HG03103 (cell line): ENCODE measurements around the gene SNX15.

ENCODE experiments used
- ATAC-seq: cut with Tn5 transposase; IDR thresholded peaks from one replicate; pipeline ENCODE4 v1.9.1; 2021; ENCODE audit warnings: low read depth; ENCODE audit not compliant: unreplicated experiment

SNX15 gene

DNA sequence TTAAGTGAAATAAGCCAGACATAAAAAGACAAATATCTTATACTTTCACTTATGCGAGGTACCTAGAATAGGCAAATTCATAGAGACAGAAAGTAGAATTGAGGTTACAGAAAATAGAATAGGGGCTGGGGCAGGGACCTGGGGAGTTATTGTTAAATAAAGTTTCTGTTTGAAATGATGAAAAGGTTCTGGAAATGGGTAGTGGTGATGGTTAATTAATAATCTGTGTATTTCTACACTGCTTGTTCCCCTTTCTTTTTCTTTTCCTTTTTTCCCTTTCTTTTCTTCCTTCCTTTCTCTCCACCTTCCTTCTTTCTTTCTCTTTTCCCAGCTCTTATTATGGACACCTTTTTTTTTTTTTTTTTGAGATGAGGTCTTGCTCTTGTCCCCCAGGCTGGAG lies 28.3 kb downstream of the SNX15 start:
- ATAC-seq = no peak

DNA sequence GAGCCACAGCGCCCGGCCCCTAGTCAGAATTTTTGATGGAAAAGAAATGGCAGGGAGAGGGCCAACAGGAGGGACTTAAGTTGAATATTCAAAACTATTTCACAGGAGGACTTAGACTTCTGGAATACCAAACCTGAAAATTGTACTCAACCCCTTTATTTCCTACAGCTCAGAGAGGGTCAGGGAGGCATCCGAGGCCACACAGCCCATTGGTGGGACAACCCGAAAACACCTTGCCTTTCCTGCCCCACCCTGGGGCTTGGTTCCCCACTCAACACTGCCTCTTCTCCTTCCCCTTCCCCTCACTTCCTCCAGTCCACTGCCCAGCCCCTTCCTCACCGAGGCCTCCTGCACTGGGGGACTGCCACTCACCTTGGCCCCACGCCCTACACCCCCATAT lies 29.8 kb downstream of the SNX15 start:
- ATAC-seq = no peak

DNA sequence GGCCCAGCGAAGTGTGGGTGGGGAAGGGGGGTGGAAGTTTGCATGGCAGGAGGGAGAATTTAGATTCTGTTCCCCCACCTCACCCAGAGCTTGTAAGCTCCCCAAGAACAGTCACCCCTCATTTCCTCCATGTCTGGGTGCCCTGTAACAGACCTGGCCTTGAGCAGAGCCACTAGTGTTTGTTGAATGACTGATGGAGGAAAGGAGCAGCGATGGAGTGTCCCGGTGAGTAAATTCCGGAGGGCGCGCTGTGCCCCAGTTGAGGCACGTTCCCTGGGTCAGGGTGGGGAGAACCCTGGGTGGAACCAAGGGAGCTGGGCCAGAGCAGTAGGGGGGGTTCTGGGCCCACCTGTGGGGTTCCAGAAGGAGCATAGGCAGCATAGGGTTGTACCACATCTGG lies 30.3 kb downstream of the SNX15 start:
- no peak for ATAC-seq

DNA sequence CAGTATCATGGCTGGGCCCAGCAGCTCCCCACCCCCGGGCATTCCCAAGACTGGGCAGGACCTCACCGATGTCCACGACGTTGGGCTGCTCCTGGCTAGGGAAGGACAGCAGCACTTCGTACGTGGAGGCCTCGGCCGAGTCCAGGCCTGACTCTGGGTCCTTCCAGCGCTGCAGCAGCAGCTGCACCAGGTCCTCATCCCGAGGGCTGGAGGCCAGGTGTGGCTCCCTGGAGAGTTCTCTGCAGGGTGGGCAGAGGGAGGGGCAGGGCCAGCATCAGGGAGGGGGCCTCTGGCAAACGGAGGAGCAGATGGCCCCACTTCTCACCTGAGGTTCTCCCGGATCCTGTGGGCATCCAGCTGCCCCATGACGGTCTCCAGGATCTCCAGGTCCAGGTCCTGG lies 30.8 kb downstream of the SNX15 start:
- ATAC-seq = no peak

DNA sequence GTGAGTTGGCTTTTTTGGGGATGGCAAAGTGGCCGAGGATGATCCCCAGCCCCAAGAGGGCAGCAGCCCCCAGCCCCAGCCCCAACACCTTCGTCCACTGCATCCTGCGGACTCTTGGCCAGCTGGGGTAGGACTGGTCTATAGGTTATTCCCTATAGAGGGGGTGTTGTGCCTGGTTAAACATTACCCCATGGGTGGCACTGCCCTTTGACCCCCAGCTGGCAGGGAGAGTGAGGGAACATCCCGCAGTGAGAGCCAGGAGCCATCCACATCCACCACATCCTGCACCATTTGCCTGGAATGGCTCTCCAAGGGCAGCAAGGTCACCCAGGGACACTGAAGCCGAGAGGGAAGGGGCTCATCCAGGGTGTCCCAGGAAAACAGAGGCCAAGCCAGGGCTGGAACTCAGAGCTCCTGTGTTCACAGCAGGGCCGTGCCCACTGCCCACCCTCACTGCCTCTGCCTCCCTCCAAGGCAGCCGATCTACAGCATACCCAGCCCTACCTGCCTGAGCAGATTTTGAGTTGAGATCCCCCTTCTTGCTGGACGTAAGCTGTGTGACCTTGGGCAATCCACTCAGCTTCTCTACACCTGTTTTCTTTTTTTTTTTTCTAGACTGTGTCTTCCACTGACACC lies 31.3 kb downstream of the SNX15 start, which contains the start of gene NAALADL1:
Gene NAALADL1 (minus strand): TSS at position 135 of the 636 bp plus-strand sequence. CDS start 32 bp downstream, at position 103.
- no peak for ATAC-seq

DNA sequence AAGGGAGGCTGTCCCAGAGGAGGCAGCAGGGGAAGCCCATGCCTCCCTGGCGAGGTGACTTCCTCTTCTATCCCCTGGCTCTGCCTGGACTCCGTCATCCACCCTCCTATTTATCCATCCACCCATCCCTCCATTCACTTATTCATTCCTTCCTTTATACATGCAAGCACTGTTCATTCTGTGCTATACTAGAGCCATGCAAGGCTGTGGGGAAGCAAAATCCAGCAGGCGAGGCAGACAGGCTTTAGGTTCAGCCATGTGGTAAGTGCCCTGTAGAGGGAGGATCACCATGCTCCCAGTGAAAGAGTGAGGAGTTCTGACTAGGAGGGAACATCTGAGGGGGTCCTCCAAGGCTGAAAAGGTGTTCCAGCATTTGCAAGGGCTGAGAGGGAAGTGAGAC lies 32.3 kb downstream of the SNX15 start:
- ATAC-seq = no peak

DNA sequence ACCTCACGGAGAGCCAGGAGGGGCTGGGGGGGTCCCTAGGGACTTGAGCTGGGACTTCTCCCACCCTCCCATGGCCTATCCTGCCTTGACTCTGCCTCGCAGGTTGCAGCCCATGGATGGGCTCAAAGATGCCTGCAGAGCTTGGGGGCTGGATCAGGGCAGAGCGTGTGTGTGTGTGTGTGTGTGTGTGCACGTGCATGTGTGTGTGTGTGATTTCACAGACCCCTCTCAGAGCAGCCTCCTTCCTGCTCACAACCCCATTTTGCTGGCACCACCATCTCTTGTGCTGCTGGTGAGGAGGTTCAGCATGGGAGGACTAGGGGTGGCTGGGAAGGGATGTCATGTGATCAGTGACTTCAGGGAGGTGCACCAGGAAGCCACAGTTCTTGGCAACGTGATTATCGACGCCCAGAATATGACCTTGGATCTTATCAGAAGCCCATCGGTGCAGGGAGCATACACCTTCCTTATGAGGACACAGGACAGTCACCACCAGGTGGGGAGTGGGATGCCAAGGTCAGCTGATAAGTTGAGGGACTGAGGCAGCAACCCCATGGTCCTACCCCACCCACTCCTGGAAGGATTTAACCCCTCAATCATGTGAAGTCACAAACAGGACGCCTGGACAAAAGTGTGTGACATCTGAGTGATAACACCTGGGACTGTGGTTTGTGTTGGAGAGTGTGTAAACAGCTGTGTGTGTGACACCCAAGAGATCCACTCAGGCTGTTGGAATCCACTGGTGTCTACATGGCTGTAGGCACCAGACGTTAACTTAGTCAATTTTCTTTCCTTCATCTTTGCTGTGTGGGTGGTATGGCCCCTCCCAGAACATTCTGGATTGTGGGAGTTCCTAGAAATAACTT lies 33.0 kb downstream of the SNX15 start:
- no peak for ATAC-seq

DNA sequence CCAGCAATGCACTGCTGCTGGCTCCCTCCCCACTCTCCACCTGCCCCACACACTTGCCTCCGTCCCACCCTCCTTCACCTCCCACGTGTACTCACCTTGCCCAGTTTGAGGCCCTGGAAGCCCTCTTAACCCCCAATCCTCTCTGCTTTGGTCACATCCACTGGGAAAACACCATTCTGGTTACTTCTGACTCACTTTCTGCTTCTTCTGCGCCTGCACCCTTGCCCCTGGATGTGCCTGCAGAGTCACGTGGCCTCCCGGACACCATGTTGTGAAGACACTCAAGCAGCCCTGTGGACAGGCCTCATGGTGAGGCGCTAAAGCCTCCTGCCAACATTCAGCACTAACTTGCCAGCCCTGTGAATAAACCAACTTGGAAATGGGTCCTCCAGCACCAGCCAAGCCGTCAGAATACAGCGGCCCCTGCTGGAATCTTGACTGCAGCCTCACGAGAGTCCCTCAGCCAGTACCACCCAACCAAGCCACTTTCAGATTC lies 33.7 kb downstream of the SNX15 start:
- ATAC-seq = no peak

DNA sequence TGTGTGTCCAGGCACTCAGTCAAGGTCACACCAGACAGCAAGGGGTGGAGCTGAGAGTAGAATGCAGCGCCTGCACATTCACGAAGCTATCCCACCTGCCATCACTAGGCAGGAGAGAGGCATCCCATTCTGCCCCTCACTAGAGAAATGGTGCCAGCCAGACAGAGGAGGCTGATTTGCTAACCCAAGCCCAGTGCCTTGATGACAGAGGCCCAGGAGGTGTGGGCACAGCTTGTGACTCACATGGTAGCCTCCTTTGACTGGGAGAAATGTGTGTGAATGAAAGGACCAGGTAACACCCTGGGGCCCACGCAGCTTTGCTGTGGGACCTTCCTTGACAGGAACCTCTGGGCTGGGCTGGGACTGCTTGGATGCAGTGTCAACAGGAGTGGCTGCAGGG lies 36.3 kb downstream of the SNX15 start:
- no peak for ATAC-seq

DNA sequence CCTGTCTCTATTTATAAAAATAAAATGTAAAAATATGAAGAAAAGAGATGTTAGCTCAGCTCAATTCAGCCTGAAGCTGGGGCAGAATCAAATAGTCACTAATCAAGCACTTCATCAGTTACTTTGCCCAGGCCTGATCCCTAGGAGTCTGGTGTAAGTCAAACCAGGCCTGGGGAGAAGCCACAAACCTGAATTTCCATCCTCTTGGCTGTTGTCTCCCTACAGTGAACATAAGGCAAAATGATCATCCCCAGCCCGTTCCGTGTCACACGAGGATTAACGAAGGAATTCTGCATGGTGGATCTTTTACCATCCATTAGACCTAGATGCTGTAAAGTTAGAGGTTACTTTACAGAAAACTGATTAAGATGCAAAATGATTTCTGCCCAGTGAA lies 37.6 kb downstream of the SNX15 start:
- no peak for ATAC-seq

DNA sequence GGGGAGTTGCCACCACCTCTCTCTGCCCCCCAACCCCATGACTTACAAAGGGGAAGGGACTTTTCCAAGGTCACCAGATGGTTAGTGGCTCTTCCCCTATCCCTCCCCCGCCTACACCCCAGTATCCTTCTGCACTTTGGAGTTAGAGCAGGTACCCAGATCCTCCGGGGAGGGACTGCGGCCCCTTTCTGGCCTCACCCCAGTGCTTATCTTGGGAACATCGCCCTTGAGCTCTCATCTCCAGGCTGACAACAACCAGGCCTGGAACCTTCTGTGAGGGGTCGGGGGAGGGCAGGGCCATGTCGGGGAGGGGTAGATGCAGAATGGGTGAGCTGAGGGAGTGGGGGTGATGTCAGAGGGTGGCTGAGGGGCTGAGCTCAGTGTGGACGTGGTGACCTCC lies 38.6 kb downstream of the SNX15 start:
- no peak for ATAC-seq

DNA sequence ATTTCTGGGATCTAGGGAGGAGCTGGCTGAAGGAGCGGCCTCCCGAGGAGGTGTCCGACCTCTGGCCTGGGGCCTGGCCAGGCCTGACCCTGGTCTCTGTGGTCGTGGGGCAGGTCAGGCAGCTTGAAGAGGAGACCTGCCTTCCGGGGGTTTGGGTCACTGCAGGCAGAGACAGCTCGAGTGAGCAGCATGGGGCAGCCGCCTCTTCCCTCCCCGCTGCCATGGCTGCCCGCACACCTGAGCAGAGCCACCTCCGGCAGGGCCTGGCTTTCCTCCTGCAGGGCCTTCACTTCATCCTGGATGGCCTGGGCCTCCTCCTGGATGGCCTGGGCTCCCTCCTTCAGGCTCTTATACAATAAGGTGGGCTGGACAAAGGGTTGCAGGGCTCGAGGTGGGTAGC lies 39.1 kb downstream of the SNX15 start:
- ATAC-seq = no peak

DNA sequence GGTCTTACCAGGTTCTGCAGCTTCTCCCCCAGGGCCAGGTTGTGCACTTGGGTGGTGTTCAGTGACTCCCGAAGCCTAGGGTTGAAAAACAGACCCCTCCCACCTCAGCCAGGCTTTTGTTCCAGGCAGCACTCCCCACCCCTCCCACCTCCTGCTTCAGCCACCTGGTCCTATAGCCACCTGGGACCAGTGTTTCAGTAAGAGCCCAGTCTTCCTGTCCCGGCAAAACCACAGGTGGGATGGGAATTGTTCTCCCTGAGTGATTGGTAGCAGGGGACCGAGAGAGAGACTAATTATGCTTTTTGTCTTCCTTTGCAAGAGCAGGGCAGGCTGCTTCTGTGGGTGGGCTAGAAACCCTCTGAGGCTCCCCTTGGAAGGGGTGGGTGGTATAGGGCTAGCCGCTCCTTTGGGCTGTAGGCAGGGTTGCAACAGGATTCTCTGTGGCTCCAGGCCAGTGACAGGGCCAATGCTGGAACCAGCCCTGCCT lies 39.6 kb downstream of the SNX15 start:
- ATAC-seq = no peak

DNA sequence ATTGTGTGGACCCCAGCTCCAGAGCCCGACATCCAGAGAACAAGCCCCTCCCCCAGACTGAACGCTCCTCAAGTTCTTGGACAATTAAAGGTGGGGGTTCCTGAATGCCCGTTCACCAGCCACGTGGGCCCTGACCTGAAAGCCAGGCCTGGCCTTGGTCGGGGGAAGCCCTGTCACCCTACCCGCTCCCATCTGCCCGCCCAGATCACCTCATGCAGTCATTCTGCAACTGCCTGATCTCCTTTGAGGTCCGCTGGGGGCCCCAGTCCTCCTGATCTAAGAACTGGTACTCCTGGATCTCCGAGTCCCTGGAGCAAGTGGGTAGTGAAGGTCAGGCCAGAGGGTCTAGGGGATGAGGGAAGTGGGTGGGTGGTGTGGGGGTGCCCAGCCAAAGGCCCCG lies 40.2 kb downstream of the SNX15 start:
- ATAC-seq = no peak

DNA sequence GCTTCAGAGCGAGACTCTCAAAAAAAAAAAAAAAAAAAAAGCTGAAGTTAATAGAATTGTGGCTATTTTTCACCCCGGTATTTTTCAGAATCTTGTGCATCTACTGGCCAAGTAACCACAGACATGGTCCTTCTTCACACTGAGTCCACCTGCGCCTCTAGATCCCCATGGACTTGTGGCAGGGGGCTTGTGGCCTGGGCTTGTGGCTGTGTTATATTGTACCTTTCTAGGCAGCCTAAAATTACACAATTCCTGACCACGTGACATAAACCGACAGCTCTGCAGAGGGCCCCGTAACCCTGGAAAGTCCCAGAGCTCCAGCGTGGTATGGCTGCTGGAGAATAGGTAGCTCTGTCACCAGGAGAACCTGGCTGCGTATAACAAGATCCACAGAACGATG lies 42.0 kb downstream of the SNX15 start:
- no peak for ATAC-seq

DNA sequence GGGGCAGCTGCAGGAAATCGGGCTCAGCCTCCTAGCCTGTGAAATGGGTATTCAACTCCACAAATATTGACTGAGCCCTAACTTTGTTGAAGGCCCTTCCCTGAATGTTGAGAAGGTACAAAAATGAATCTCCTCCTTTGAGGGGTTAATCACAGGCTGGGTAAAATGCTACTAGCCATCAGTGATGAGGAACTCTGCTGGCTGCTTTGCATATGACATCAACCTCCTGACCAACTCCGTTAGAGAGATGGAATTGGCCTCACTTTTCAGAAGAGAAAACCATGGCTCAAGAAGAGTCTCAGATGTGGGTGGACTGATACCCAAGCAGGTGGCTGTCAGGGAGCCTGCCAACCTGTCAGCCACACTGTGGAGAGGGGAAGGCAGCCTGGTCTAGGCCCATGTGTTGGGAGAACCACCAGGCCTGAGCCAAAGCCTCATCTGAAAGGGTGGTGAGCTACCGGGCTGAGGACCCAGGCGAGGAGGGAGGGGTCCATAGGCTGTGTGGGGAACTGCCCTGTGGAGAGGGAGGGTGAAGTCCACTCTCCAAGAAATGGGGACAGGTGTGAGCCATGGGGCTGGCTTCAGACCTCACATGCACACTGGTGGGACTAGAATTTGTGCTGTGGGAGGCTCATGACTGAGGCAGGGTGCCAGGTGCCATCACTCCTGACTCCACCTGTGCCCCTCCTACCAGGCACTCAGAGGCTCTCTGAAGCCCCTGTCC lies 44.8 kb downstream of the SNX15 start:
- no peak for ATAC-seq

DNA sequence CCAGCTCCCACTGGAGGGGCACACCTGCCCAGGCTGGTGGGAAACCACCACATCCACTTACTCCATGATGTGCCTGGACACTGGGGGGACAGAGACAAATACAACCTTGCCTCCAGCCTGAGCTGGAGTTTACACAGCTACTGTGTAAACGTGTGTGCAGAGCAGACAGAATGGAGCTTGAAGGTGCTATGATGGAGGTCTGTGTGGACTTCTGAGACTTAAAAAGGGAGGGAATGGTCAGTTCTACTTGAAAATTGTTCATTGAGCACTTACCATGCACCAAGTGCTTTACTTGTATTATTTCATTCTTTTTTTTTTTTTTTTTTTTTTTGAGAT lies 45.4 kb downstream of the SNX15 start:
- no peak for ATAC-seq

DNA sequence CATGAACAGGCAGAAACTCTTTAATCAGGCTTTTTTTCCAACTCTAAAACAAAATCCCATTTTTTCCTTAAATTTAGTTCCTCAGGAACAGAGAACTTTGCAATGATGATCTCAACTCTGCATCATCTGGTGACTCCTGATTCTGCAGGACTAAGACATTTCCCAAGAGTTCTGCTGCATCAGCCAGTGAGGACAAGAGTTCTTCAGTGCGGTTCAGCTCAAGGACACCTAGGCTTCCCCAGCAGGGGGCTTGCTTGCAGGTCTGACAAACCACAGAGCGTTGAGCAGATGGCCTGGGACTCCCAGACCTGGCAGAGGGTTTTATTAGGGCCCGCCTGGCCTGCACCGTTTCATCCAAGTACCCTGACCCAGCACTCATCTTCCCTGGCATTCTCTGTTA lies 50.2 kb downstream of the SNX15 start:
- ATAC-seq = no peak

DNA sequence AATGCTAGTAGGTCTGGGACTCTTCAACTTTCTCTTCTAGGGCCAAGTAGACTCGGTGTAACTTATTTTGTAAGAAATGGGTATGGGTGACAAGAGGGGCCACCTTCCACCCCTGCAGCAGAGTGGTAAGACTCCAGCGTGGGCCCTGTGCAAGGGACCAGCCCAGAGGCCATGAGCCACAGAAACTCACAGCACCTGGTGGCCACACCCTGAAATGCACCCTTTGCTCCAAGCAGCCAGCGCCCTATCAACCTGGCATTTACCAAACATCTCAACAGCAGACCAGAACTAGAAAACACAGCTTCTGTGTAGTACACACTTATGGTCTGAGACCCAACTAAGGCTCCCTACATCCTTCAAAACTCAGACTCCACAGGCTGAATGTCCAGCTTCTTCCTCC lies 50.9 kb downstream of the SNX15 start:
- no peak for ATAC-seq

DNA sequence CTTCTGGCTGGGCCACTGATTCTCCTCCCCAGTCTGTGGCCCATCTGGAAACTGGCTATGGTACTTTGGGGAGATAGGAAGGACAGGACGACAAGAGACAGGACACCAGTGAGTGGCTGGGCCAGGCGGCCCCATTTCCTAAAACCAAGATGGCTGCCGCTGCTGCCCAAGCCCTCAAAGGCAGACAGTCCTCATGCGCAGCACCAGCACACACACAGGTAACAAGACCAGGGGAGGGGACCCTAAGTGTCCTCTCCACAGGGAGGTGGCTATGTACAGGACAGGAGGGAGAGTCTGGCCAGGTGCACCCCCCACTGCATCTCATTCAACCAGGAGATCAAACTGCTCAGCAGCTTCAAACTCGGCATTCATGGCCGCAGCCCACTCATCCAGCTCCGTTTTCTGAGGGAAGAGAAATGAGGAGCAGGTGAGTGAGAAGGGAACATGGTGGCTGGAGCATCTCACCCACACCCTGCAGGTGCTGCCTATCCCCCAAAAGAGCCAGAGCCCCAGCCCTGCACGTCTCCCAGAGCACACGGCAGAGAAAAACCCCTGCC lies 51.6 kb downstream of the SNX15 start:
- ATAC-seq = no peak
